Measurements from ENCODE around the gene TMBIM4.
"Not testable (repeated sequence)": the region's sequence is repeated elsewhere in the genome, so short reads cannot be mapped to it uniquely, and the experiment has no call there.

TMBIM4 gene

GRCh38 chr12:66184822-66185221, 15.0 kb upstream of the TMBIM4 start:
- DNase-seq (ENCODE audit: low read depth) = not testable (repeated sequence)

- no peak for DNase-seq (ENCODE audit: low read depth)
These were observed 13.2 kb upstream of the TMBIM4 start for GRCh38 chr12:66182956-66183355.

GRCh38 chr12:66176105-66176900, 6.5 kb upstream of the TMBIM4 start:
- DNase-seq (ENCODE audit: low read depth) = no peak

- DNase-seq (ENCODE audit: low read depth) = not testable (repeated sequence)
These were observed 4.9 kb upstream of the TMBIM4 start for GRCh38 chr12:66174391-66175325.

- no peak for DNase-seq (ENCODE audit: low read depth)
These were observed 810 bp upstream of the TMBIM4 start for GRCh38 chr12:66170606-66171005.

GRCh38 chr12:66168410-66168809, 1.4 kb downstream of the TMBIM4 start:
- DNase-seq (ENCODE audit: low read depth) = no peak

GRCh38 chr12:66166561-66166960, 3.2 kb downstream of the TMBIM4 start:
- no peak for DNase-seq (ENCODE audit: low read depth)

- DNase-seq (ENCODE audit: low read depth) = no peak
These were observed 4.7 kb downstream of the TMBIM4 start for GRCh38 chr12:66165141-66165540.

- no peak for DNase-seq (ENCODE audit: low read depth)
These were observed 5.4 kb downstream of the TMBIM4 start for GRCh38 chr12:66164349-66164821.

- DNase-seq (ENCODE audit: low read depth) = no peak
These were observed 6.5 kb downstream of the TMBIM4 start for GRCh38 chr12:66163289-66163688.

GRCh38 chr12:66162701-66163100, 7.1 kb downstream of the TMBIM4 start:
- no peak for DNase-seq (ENCODE audit: low read depth)

GRCh38 chr12:66160704-66161103, 9.1 kb downstream of the TMBIM4 start:
- no peak for DNase-seq (ENCODE audit: low read depth)

GRCh38 chr12:66159123-66159522, 10.7 kb downstream of the TMBIM4 start:
- DNase-seq (ENCODE audit: low read depth) = no peak

- no peak for DNase-seq (ENCODE audit: low read depth)
These were observed 13.1 kb downstream of the TMBIM4 start for GRCh38 chr12:66156654-66157053.

GRCh38 chr12:66154776-66155175, 15.0 kb downstream of the TMBIM4 start:
- no peak for DNase-seq (ENCODE audit: low read depth)

GRCh38 chr12:66152732-66153131, 17.1 kb downstream of the TMBIM4 start:
- DNase-seq (ENCODE audit: low read depth) = no peak

GRCh38 chr12:66149702-66150398, 19.9 kb downstream of the TMBIM4 start:
- no peak for DNase-seq (ENCODE audit: low read depth)

GRCh38 chr12:66144791-66145754, 24.7 kb downstream of the TMBIM4 start:
- no peak for DNase-seq (ENCODE audit: low read depth)

- DNase-seq (ENCODE audit: low read depth) = no peak
These were observed 25.9 kb downstream of the TMBIM4 start for GRCh38 chr12:66143868-66144267.

- DNase-seq (ENCODE audit: low read depth) = no peak
These were observed 27.0 kb downstream of the TMBIM4 start for GRCh38 chr12:66142826-66143225.

- DNase-seq (ENCODE audit: low read depth) = no peak
These were observed 28.5 kb downstream of the TMBIM4 start for GRCh38 chr12:66141299-66141698.

Measured in T-helper 22 cell (primary cell).